HG02759 (cell line): ENCODE data around the gene DNMT3L.
"Not testable (repeated sequence)": the region's sequence is repeated elsewhere in the genome, so short reads cannot be mapped to it uniquely, and the experiment has no call there.

Experiments used
- ATAC-seq: cut with Tn5 transposase; IDR thresholded peaks from one replicate; pipeline ENCODE4 v1.9.1; 2021; ENCODE audit warnings: mild to moderate bottlenecking, moderate library complexity; ENCODE audit not compliant: unreplicated experiment

Gene DNMT3L

DNA sequence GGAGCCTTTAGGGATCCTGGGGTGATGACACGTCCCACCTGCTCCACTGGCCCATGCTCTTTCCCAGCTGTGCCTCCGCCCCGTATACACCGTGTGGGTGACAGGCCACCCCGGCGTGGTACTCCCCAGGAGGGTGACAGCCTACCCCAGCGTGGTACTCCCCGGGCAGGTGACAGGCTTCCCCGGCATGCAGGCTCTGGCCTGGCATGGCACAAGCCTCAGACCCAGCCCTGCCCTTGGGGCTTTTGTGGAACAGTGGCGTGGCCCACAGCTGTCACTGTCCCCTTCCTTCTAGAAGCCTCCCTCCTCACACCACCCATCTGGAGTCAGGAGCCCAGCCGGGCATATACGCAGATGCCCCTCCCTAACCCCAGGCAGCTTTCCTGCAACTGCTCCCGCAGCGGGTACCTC is 33.5 kb upstream of the DNMT3L start:
- ATAC-seq = no peak

DNA sequence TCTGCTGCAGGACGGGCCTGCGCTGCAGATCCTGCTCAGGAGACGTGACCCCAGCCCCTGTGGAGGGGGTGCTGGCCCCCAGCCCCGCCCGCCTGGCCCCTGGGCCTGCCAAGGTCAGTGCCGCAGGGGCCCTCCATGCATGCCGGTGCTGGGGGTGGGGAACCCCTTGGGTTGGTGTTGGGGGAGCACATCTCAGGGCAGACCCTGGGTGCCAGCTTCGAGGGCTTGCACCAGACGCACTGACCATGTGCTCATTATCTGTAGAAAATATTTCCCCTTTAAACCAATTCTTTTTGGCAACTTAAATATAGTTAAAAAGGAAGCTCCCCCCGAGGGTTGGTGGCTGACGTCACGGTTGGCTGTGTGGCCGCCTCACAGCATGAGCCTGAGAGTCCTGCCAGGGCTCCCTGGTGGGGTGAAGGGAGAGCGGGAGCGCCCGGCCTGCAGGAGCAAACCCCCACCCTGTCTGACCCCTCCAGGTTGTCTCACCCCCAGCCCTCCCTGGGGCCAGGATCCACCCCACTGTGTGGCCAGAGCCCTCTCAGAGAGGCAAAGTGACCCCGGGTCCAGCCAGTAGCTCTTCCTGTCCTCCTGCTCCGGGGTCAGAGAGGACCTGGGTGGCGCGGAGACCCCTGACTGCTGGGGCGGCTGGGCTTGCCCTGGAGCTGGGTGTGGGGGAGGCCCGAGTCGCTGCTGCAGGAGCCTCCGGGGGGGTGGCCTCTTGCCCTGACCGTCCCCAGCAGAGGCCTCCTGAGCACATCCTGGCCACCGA is 32.9 kb upstream of the DNMT3L start:
- no peak for ATAC-seq

- ATAC-seq = no peak
Observed at GRCh38 chr21:44293551-44294231, 32.0 kb upstream of the DNMT3L start.

- no peak for ATAC-seq
Observed at GRCh38 chr21:44292812-44293195, 31.1 kb upstream of the DNMT3L start.

DNA sequence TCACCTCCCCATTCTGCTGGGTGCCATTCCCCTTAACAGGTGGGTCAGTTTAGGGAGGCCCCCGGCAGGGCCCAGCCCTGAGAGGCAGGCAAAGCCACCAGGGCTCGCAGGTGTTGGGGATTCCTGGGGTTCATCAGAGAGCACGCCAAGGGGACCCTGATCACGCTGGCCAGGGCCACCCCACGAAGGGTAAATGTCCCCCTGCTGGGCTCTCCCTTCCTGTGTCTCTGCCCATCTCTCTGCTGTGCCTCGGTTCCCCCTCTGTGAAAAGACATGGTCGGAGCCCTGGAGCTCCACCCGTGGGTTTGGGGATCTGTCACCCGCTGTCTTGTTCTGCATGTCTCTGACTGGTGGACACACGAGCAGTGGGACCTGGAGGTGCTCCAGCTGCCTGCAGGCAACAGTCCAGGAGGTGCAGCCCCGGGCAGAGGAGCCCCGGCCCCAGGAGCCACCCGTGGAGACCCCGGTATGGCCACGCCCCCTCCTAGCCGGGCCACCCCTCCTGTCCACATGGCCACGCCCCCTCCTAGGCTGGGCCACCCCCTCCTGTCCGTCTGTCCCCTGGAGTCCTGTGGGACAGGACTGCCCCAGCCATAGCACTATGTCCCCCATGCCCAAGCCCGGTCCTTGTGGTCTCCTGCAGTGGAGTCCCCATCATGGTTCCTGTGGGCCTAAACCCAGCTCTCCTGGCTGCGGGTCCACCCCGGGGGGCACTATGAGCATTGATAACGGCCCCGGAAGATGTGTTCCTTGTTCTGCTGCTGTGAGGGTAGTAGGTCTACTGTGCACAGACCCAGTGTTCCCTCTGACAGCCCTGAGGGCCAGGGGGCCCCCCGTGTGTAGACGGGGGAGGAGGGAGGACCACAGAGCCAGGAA is 30.5 kb upstream of the DNMT3L start:
- ATAC-seq = no peak

GRCh38 chr21:44291078-44291935 is 29.6 kb upstream of the DNMT3L start:
- ATAC-seq = no peak

- no peak for ATAC-seq
Observed at GRCh38 chr21:44290327-44291077, 28.8 kb upstream of the DNMT3L start.

DNA sequence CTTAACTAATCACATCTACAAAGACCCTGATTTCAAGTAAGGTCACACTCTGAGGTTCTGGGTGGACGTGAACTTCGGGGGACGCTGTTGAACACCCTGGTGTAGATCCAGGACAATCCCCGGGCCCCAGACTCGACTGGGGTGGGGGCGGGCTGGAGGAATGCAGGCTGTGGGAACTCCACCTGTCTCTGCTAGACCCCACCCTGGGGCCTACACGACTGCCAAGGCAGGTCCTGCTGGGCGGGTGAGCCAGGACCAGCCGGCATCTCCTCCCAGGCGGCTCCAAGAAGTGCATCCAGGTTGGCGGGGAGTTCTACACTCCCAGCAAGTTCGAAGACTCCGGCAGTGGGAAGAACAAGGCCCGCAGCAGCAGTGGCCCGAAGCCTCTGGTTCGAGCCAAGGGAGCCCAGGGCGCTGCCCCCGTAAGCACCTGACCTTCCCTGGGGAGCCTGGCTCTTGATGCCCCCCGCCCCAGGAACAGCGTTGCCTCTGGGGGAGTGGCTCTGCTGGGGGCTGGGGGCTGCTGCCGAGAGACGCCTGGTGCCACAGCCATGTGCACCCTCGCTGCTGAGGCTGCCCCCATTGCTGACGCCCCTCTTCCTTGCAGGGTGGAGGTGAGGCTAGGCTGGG is 27.8 kb upstream of the DNMT3L start:
- no peak for ATAC-seq

DNA sequence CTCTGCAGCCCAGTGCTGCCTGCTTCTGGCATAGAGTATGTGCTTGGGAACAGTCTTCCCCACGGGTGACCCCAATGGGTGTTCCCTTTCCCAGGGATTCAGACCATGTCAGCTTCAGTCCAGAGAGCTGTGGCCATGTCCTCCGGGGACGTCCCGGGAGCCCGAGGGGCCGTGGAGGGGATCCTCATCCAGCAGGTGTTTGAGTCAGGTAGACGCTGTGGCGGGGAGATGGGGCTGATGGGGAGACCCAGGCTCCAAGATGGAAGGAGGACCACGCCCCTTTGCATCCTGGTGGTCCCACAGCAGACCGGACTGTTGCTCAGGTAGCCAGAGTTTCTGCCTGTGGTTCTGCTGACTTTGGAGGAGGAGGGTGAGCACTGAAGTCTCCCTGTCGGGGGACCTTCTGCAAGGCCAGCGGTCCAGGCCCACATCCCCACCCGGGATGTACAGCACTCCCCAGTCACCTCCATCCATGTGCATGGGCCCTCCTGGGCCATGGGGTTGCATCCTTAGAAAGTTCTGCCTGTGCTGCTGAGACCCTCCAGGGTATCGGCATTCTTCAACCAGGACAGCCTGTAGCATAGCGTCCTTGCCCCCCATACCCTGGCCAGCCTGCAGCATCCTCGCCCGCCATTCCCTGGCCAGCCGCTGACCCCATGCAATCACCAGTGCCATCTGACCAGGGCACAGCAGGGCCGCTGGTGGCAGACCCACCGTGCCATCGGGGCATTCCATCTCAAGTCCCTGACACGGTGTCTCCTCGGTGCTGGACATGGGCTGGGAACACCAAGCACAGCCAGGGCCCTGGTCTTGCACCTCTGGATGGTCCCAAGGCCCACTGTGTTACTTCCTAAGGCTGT is 26.8 kb upstream of the DNMT3L start:
- no peak for ATAC-seq

DNA sequence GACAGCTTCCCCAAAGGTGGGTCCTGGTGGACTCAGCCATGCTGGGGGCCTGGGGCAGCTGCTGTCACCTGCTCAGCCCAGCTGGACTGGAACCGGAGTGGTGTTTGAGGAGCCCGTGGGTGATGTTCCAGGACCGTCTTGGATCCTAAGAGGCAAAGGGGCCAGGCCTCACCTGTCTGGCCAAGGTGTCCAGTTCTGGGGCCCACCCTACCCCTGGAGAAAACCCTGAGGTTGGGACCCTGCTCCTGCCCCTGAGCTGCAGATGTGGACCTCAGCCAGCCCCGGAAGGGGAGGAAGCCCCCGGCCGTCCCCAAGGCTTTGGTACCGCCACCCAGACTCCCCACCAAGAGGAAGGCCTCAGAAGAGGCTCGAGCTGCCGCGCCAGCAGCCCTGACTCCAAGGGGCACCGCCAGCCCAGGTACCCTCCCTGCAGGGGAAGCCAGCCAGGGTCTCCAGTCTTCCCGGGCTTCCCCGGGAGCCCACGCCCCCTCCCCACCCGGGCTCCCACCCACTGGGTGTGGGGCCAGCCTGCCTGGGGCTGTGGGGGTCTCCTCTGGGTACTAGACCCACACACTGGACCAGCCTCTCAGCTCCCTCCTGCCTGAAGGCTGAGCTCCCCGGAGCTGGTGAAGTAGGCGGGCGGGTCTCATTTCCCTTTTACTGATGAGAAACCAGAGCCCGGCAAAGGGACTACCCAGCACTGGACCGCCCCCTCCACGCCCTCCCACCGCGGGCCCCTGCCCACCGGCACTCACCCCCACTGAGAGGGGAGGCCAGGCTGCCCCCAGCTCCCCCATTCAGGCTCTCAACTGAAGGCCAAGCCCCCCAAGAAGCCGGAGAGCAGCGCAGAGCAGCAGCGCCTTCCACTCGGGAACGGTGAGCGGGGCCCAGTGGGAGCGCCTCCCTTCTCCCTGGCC is 25.3 kb upstream of the DNMT3L start:
- no peak for ATAC-seq

DNA sequence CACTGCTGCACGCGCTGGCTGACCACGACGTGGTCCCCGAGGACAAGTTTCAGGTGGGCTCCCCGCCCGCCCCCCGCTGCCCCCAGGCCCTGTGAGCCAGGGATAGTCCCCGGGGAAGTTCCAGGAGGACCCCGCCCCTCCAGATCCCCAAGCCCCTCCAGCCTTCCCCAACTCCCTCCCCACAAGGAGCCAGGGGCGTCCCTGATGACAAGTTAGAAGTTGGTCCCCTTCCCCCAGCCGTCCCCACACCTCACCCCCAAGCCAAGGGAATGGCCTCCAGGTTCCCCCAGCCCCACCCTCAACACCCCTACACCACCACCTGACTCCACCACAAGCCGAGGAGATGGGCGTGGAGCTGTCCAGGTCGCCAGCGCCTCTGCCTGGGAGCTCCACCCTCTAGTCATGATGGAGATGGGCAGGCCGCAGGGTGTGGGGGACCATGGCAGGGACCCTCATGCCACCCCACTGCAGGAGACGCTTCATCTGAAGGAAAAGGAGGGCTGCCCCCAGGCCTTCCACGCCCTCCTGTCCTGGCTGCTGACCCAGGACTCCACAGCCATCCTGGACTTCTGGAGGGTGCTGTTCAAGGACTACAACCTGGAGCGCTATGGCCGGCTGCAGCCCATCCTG is 24.5 kb upstream of the DNMT3L start:
- no peak for ATAC-seq

DNA sequence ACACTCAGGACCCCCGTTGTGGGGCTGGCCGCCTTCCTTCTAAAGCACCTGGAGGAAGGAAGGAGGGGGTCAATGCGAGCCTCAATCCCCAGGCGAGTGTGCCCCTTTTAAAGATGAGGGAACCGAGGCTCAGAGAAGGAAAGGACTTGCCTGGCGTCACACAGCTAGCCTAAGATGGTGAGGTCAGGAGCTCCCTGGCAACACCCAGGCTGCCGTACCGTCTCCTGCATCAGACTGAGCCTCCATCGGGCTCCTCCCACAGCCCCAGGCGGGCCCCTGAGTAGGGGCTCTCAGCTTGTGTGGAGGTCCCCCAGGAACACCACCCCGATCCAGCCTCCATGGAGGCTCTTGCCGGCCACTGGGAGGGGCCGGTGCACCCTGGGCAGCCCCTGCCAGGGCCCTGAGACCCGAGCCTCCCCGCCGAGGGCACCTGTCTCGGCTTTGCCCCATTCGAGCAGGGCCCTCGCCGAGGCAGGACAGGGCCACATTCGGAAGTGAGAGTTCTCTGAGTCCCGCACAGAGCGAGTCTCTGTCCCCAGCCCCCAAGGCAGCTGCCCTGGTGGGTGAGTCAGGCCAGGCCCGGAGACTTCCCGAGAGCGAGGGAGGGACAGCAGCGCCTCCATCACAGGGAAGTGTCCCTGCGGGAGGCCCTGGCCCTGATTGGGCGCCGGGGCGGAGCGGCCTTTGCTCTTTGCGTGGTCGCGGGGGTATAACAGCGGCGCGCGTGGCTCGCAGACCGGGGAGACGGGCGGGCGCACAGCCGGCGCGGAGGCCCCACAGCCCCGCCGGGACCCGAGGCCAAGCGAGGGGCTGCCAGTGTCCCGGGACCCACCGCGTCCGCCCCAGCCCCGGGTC is 23.7 kb upstream of the DNMT3L start, which contains the start of gene AIRE:
Gene AIRE (plus strand): TSS at position 739 of the 855 bp plus-strand sequence. CDS start 131 bp downstream, outside the sequence.
- no peak for ATAC-seq

DNA sequence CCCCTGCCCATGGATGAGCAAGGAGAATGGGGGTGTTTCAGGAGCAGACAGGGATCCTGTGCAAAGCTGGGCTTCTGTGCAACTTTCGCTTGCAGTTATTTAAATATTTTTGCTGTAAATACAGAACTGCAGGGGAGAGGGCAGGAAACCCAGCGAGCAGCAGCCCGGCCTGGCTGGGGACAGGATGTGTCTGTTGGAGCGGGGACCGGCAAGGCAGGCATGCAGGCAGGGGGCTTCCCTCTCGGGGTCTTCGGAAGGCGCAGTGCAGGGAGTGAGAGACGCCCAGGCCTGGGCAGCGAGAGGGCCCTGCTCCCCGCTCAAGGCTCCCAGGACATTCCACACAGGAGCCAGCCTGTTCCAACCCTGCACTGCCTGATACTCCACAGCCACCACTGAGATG is 22.3 kb upstream of the DNMT3L start:
- ATAC-seq = no peak

- ATAC-seq = not testable (repeated sequence)
Observed at GRCh38 chr21:44283211-44283785, 21.6 kb upstream of the DNMT3L start.

DNA sequence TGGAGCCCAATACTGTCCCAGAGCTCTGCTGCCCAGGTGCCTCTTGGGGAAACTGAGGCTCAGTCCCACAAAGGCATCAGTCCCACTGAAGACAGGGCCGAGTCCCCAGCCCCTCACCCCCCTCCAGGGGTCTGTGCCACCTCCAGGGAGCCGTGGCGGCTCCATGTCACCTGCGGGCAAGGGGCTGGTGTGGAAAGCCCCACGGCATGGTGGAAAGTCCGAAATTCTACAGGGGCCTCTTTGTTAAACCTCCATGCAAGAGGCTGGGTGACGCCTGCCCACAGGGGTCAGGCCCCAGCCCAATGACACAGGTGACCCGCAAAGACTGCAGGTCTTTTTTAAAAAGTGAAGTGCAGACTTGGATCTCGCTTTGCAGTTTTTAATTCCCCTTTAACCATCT is 20.7 kb upstream of the DNMT3L start:
- no peak for ATAC-seq

GRCh38 chr21:44281801-44282200 is 20.1 kb upstream of the DNMT3L start:
- ATAC-seq = no peak
